ENCODE measurements around the gene SLC17A2.

SLC17A2 gene

DNA sequence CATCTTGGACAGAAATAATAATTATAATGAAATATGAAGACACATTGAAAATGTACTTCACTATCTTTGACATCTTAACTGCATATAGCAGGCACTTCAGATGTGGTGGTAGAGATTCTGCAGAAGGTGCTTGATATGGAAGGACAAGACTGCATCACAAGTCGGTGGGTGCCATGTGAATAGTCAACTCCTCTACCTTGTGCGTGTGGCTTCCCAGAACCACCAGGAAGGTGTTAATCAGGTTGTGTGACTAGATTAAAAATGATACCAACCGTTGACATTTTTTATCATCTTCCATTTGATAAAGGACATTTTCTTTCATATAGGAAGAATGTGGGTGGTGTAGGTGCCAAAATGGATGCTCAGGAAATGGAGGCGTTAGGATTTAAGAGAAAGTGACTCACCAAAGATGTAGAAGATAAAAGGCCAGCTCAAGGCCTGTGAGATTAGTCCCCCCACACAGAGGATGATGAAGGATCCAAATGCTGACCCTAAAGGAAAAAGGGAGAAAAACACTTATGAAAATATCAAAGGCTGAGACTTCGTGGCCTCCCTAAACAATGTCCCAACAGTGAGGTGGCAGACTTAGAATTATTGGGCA, 12.3 kb downstream of the SLC17A2 start:
- no peak for TF ChIP-seq TEAD4 (IDR thresholded peaks at IDR 0.05)
- TF ChIP-seq ZBTB7A (IDR thresholded peaks at IDR 0.05; ENCODE audit: low read depth) = no peak
- no peak for TF ChIP-seq YY1 (IDR thresholded peaks at IDR 0.05; ENCODE audit: low read depth)
- no peak for TF ChIP-seq CEBPB (IDR thresholded peaks at IDR 0.05)
- TF ChIP-seq CREB1 (IDR thresholded peaks at IDR 0.05; ENCODE audit: low read depth) = no peak
- TF ChIP-seq USF1 (IDR thresholded peaks at IDR 0.05) = no peak
- TF ChIP-seq TCF12 (IDR thresholded peaks at IDR 0.05; ENCODE audit: low read depth) = no peak
- no peak for TF ChIP-seq EP300 (IDR thresholded peaks at IDR 0.05; ENCODE audit: borderline replicate concordance)
- TF ChIP-seq FOXM1 (IDR thresholded peaks at IDR 0.05; ENCODE audit: borderline replicate concordance, low read depth) = no peak

DNA sequence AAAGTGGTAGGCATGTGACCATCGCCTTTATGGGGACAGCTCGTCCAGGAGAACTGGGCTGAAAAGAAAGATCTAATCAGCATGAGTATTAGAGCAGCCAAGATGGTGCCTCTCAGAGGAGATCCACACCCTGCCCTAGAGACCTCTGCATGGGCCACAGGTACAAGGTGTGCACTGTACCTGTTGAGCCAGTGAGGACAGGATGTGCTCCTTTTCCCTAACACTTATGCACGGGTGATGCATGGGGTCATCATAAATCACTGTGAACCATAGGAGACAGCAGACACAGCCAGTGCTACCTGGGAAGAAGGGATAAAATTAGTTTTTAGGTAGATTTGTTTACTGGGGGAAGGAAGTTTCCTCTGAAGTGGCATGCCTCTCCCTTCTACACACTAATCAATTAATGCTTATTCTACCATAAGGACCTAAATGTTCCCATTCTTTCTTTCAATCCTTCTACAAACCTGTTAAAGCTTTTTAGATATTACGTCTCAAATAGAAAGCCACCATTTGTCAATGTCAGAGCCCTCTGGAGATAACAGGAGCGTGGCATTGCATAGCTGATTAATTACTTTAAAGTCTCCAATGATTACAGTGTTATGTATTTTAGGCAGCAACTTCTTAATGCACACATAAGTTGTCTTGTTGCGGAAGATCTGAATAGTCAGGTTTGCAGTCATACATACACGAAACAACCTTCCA, 13.6 kb downstream of the SLC17A2 start:
- TF ChIP-seq YY1 (IDR thresholded peaks at IDR 0.05; ENCODE audit: low read depth) (no peak), EGR1 (IDR thresholded peaks at IDR 0.05) (no peak), CEBPB (IDR thresholded peaks at IDR 0.05) (no peak), TEAD4 (IDR thresholded peaks at IDR 0.05) (no peak), EP300 (IDR thresholded peaks at IDR 0.05; ENCODE audit: borderline replicate concordance) (no peak)
- TF ChIP-seq, protein P1, sequence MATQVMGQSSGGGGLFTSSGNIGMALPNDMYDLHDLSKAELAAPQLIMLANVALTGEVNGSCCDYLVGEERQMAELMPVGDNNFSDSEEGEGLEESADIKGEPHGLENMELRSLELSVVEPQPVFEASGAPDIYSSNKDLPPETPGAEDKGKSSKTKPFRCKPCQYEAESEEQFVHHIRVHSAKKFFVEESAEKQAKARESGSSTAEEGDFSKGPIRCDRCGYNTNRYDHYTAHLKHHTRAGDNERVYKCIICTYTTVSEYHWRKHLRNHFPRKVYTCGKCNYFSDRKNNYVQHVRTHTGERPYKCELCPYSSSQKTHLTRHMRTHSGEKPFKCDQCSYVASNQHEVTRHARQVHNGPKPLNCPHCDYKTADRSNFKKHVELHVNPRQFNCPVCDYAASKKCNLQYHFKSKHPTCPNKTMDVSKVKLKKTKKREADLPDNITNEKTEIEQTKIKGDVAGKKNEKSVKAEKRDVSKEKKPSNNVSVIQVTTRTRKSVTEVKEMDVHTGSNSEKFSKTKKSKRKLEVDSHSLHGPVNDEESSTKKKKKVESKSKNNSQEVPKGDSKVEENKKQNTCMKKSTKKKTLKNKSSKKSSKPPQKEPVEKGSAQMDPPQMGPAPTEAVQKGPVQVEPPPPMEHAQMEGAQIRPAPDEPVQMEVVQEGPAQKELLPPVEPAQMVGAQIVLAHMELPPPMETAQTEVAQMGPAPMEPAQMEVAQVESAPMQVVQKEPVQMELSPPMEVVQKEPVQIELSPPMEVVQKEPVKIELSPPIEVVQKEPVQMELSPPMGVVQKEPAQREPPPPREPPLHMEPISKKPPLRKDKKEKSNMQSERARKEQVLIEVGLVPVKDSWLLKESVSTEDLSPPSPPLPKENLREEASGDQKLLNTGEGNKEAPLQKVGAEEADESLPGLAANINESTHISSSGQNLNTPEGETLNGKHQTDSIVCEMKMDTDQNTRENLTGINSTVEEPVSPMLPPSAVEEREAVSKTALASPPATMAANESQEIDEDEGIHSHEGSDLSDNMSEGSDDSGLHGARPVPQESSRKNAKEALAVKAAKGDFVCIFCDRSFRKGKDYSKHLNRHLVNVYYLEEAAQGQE (IDR thresholded peaks at IDR 0.05; ENCODE audit: low read depth) = no peak
- TF ChIP-seq, protein P2, sequence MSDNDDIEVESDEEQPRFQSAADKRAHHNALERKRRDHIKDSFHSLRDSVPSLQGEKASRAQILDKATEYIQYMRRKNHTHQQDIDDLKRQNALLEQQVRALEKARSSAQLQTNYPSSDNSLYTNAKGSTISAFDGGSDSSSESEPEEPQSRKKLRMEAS (IDR thresholded peaks at IDR 0.05) = no peak

GRCh38 chr6:25916330-25916729, 14.2 kb downstream of the SLC17A2 start:
- TF ChIP-seq TCF12 (IDR thresholded peaks at IDR 0.05; ENCODE audit: low read depth) (no peak), USF1 (IDR thresholded peaks at IDR 0.05) (no peak), EP300 (IDR thresholded peaks at IDR 0.05; ENCODE audit: borderline replicate concordance) (no peak)

DNA sequence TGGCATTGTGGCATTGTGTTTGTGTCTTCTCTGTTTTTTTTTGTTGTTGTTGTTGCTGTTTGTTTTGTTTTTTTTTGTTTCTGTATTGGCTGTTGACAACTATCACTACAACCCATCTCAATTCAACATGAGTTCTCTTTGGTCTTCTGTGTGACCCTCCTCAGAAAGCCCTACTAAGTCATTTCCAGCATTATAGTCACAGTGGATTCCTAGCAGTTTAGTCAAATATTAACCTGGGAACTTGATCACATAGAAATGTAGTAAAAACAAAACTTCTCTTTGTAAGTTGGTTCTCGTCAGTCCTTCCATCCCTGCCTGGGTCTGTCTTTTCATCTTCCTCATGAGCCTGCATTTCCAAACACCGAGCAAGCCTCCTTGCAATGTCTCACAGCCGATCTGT, 16.8 kb downstream of the SLC17A2 start:
- TF ChIP-seq TCF12 (IDR thresholded peaks at IDR 0.05; ENCODE audit: low read depth) (no peak), CEBPB (IDR thresholded peaks at IDR 0.05) (no peak), TEAD4 (IDR thresholded peaks at IDR 0.05) (no peak), ZBTB7A (IDR thresholded peaks at IDR 0.05; ENCODE audit: low read depth) (no peak), EP300 (IDR thresholded peaks at IDR 0.05; ENCODE audit: borderline replicate concordance) (no peak), RAD21 (IDR thresholded peaks at IDR 0.05; ENCODE audit: low read depth) (no peak), TAF1 (IDR thresholded peaks at IDR 0.05; ENCODE audit: low read depth) (no peak), FOXM1 (IDR thresholded peaks at IDR 0.05; ENCODE audit: borderline replicate concordance, low read depth) (no peak), USF1 (IDR thresholded peaks at IDR 0.05) (no peak), YY1 (IDR thresholded peaks at IDR 0.05; ENCODE audit: low read depth) (no peak), EGR1 (IDR thresholded peaks at IDR 0.05) (no peak), NFIC (IDR thresholded peaks at IDR 0.05) (no peak), CREB1 (IDR thresholded peaks at IDR 0.05; ENCODE audit: low read depth) (no peak)
- TF ChIP-seq, protein P1 (IDR thresholded peaks at IDR 0.05; ENCODE audit: low read depth) = no peak
- TF ChIP-seq, protein P2 (IDR thresholded peaks at IDR 0.05) = no peak

GRCh38 chr6:25911351-25911750, 19.1 kb downstream of the SLC17A2 start:
- TF ChIP-seq TEAD4 (IDR thresholded peaks at IDR 0.05) = no peak
- TF ChIP-seq YY1 (IDR thresholded peaks at IDR 0.05; ENCODE audit: low read depth) = no peak
- no peak for TF ChIP-seq FOXM1 (IDR thresholded peaks at IDR 0.05; ENCODE audit: borderline replicate concordance, low read depth)
- no peak for TF ChIP-seq EP300 (IDR thresholded peaks at IDR 0.05; ENCODE audit: borderline replicate concordance)
- TF ChIP-seq ZBTB7A (IDR thresholded peaks at IDR 0.05; ENCODE audit: low read depth) = no peak
- TF ChIP-seq NFIC (IDR thresholded peaks at IDR 0.05) = no peak
- no peak for TF ChIP-seq TAF1 (IDR thresholded peaks at IDR 0.05; ENCODE audit: low read depth)
- TF ChIP-seq RAD21 (IDR thresholded peaks at IDR 0.05; ENCODE audit: low read depth) = no peak
